Stimulated activated naive CD4-positive, alpha-beta T cell (primary cell): ENCODE data around the gene PSMB4.
"Not testable (repeated sequence)": the region's sequence is repeated elsewhere in the genome, so short reads cannot be mapped to it uniquely, and the experiment has no call there.

Experiments used
- DNase-seq, 6 experiments: peaks; one replicate each; lab custom pipeline; 2025; lab: John Stamatoyannopoulos, UW

The PSMB4 gene

DNA sequence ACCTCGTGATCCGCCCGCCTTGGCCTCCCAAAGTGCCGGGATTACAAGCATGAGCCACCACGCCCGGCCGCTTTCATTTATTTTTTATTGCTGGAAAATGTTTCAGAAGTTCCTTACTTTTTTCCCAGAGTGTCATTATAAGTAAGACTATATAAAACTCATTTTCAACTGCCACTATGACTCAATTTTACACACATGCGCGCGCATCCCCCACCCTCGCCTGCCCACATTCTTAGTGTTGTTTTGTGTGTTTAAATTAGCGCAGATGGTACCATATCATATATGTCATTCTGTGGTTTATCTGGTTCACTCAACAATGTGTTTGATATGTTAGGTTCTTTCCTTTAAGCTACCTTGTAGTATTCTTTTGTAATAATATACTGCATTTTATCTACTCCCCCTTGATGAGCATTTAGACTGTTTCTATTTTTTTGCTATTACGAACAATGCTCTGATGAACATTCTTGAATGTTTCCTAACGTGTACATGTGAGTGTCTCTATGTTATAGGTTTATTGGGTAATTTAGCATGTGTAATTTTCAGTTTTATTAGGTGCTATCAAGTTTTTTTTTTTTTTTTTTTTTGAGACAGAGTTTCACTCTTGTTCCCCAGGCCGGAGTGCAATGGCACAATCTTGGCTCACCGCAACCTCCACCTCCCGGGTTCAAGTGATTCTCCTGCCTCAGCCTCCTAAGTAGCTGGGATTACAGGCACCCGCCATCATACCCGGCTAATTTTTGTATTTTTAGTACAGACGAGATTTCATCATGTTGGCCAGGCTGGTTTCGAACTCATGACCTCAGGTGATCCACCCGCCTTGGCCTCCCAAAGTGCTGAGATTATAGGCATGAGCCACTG lies 8.9 kb upstream of the PSMB4 start:
- not testable (repeated sequence) for DNase-seq

DNA sequence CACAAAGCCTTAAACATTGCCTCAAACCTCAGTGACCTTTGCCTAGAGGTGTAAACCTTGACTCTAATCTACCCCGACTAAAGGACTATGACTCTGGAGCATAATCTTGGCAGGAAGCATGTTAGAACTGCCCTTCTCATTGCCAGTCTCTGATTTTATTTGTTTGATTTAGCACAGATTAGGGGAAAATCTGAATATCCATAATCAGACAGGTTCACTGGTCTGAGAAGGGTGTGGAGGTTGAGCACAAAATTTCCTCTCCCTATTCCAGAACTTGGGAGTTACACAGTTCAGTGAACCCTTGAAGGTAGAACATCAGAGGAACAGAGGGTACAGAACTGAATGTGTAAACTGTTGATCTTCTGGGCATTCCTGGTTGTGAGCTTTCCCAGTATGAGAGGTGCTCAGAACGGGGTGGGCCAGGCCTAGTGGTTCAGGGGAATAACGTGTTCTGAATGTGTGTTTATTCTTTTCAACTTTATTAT lies 8.3 kb upstream of the PSMB4 start:
- DNase-seq = no peak

DNA sequence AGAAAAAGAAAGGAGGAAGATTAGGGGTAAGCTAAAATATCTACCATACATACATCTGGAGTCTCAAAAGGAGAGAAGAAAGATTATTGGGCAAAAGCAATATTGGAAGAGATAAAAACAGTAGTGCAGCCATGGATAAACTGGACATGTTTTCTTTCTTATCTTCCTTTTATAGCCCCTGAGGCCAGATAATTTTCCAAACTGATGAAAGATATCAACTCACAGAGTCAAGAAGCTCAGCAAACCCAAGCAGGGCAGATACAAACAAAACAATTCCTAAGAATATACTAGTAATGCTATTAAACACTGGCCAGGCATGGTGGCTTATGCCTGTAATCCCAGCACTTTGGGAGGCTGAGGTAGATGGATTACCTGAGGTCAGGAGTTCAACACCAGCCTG lies 5.8 kb upstream of the PSMB4 start:
- DNase-seq = no peak

DNA sequence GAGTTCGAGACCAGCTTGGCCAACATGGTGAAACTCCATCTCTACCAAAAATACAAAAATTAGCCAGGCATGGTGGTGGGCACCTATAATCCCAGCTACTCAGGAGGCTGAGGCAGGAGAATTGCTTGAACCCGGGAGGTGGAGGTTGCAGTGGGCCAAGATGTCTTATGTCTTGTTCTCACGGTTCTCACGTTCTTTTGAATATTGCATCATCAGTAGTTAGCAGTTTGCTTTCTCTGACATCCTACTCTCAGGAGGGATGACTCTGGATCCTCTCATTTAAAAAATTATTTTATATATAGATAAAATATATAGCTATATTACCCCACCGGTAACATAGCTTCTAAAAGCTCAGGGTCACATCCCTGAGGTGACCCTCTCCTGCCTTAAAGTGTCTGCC lies 3.1 kb upstream of the PSMB4 start:
- not testable (repeated sequence) for DNase-seq

DNA sequence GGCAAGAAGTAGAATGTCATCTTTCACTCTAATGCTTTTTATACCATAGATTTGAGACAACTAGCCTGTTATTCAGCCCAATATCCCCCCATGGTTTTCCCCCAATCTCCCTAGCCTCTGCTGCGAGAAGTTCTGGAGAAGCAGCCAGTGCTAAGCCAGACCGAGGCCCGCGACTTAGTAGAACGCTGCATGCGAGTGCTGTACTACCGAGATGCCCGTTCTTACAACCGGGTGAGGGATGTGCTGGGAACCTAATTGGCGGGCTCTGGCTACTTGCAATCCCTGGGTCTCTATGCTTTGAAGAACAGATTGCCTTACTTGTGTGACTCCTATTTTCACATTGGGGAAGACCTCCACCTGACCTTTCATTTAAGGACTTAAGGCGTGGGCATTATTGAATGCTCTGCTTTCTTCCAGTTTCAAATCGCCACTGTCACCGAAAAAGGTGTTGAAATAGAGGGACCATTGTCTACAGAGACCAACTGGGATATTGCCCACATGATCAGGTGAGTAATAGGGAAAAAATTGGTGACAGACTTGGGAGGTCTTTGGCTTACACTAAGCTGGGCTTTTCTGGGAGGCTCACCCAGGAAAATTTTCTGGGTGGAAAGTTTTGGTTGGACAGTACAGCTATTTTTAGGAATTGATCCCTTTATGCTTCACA lies 1.9 kb downstream of the PSMB4 start:
- no peak for DNase-seq

DNA sequence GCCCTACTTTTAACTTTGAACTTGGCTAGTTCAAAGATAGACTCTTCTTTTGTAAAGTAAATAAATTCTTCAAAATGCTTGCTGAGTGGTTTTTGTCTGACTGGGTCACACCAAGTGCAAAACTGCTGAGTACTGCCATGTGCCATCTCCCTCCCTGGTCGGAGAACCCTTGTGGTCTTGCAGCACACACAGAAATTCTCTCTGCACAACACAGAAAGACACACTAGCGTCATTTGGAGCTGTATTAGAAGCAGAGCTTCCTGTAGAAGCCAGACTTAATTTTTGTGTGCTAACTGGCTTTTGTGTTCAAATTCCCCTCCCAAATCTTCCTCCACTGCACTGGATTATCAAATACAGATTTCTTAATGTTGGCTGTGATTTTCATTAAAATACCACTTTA lies 2.5 kb downstream of the PSMB4 start:
- no peak for DNase-seq

DNA sequence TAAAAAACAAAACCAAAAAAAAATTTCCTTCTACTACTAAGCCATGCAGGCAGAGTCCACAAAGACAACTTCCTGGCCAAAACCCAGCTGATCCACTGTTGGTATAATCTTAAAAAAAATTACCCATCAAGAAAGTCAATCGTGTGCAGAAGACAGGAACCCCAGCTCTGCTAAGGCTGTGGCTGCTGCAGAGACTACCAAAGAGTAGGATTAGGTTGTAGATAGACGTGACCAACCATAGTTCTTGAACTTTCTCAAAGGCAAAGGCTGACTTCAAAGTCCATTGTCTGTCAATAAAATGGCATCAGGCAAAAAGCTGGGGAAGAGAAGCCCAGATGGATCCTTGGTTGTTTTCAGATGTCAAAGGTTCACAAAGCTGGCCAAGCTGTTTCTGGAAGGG lies 3.4 kb downstream of the PSMB4 start:
- no peak for DNase-seq

DNA sequence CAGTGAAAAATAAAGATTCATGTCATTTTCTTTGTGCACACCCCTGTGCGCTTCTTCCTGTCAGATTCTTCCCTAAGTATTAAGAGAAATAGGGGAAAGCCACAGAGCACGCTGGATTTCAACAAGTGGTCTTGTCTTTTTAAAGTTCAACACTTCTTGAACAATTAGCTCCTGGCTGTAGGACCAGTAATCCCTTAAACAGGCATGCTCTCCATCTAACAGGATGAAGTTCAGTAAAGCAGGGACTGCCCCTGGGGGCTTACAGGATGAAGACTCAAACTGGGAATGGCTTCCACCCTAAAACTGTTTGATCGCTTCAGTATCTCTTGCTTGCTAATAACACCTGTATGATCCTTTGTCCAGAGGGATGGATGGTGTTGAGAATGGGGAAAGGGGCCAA lies 4.2 kb downstream of the PSMB4 start:
- DNase-seq = no peak

DNA sequence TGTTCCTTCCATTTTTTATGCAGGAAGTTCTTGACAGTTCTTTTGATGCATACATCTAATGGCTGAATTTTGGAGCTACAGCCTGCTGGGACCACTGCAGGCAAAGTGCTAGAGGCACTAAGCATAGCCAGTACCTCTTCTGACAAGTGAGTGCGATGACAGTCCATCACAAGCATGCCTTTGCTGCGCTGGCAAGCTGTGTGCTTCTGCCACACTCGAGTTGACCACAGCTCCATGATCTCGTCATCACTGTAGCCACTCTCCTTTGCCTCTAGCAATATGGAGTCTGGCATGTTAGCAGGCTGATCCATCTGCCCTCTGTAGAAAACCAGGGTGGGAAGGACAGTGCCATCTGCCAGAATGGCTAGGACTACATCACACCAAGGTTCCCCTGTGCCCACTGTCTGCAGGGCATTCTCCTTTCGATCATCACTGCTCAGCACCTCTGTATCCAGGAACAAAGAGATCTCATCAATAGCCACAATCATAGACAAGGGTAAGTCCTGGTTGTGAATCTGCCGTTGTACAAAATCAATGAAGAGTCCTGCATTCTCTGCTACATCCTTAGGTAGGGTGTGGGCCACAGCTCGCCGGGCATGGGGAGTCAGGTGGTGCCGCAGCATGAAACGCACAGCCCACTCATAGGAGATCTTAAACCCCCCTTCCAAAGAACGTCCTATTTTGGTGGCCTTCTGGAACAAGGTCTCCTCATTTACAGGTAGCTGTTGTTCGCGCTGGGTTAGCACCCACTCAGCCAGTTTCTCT lies 6.0 kb downstream of the PSMB4 start:
- DNase-seq = no peak

DNA sequence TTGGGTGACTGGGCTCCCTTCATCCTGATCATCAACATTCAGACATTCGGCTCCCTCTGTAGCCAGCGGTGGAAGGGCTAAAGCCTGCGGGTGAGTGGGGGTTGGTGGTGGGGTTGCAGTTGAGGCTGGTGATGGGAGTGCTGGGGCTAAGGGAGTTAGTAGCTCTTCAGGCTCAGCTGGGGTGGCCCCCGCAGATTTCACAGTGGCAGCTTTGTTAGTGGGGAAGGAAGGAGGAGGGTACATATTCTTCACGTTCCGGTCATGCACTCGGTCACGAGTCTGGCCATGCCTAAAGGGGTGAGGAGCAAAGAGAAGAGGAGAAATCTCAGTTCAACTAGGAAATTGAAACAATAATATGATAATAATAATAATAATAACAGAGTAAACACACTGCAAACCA lies 6.8 kb downstream of the PSMB4 start:
- no peak for DNase-seq

DNA sequence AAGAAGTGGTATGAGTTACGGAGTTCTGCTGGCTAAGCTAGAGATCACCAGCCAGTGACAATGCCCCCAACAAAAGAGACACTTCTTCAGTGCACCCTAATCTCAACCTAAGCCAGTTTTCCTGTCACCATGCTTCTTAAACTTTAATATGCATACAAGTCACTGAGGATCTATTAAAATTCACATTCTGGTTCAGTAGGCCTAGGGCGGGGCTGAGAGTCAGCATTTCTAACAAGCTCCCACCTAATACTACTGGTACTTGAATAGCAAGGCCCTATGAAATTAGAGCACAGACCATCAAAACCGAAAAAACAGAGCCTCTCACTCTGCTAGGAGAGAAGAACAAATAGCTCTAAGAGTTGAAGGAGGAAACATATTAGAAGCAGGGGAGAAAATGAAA lies 7.9 kb downstream of the PSMB4 start:
- no peak for DNase-seq

DNA sequence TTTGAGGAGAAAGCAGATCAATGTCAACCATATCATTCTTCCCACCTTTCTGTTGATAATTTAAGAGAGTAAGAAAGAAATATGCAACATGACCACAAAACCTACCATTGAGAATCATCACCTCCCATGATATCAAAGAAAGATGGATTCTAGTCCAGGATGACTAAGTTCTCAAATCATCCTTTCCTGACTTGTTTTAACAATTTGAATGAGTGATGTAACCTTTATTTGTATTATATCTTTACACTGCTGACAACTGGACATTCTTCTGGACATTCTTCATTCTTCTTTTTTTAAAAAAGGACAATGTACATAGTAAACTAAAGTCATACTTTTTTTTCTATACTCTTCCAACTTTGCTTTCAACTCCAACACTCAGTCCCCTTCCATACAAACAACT lies 9.5 kb downstream of the PSMB4 start:
- no peak for DNase-seq

DNA sequence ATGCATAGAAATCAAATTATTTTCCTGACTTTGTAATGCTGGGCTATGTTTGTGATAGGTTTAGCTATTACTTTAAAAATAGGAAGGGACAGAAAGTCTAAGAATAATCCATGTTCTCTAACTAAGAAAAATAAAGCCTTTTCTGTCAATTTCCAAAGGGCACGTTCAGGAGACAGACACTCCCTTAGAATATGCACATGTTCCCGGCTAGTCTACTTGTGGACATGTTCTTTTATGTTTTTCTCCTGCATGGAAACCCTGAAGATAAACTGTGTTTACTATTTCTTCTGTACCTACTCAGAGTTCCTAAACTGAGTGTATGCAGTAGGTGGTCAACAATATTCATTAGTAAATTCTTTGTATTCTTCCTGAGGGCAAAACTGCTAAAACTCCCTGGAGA lies 12.5 kb downstream of the PSMB4 start:
- no peak for DNase-seq

DNA sequence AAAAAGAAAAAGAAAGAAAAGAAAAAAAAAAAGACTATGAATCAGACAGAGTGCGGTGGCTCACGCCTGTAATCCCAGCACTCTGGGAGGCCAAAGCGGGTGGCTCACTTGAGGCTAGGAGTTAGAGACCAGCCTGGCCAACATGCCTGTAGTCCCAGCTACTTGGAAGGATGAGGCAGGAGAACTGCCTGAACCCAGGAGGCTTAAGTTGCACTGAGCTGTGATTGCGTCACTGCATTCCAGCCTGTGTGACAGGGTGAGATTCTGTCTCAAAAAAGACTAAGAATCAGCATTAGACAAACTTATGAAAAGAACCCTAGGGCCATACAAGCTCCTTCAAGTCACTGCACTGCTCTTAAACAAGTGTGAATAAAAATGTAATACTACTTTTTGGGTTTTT lies 16.9 kb downstream of the PSMB4 start:
- no peak for DNase-seq

DNA sequence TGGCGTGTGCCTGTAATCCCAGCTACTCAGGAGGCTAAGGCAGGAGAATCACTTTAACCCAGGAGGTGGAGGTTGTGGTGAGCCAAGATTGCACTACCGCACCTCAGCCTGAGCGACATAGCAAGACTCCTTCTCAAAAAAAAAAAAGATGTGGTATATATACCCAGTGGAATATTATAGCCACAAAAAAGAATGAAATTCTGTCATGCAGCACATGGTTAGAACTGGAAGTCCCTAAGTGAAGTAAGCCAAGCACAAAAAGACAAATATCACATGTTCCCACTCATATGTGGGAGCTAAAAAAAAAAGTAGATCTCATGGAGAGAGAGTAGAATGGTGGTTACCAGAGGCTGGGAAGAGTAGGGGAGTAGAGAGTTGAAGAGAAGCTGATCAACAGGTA lies 18.7 kb downstream of the PSMB4 start:
- no peak for DNase-seq

DNA sequence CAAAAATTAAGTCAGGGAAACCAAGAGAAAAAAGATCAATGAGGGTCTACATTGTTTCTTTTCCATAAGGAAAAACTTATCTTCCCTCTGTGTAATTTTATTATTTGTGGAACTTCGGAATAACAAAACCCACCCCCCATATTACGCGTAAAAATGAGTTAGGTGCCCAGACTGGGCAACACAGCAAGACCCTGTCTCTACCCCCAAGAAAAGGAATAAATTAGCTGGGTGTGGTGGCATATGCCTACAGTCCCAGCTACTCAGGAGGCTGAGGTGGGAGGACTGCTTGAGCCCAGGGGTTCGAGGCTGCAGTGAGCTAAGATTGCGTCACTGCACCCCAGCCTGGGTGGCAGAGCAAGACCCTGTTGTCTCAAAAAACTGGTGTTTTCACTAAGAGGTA lies 20.4 kb downstream of the PSMB4 start:
- DNase-seq = no peak

DNA sequence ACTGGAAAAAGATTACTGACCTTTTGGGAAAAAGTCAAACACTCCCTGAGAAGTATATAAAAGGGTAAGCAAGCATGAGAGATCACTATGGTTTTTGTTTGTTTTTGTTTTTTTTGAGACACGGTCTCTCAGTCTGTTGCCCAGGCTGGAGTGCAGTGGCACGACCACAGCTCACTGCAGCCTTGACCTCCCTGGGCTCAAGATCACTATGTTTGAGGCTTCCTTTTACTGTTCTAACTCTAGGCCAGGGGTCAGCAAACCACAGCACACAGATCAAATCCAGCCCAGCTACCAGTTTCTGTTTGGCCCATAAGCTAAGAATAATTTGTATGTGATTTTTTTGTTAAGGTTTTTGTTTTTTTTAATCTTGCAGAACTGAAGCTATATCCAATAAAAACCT lies 25.7 kb downstream of the PSMB4 start:
- DNase-seq = no peak

DNA sequence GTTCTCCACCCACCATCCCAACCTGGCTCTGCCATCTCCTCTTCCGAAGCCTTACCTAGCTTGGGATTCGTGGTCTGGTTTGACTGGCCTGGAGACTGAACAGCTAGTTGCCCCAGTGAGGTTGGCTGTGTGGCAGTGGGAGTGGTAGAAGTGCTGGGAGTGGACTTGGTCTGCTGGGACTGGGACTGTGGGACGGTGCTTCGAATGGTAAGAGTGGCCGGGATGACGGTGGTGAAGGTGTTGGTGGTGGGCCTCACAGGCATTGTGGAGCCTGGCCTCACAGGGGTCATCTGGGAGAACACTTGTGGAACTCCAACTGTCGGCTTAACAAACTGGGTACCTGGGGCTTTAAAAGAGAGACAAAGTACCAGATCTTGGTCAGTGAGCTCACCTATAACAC lies 28.7 kb downstream of the PSMB4 start:
- no peak for DNase-seq

DNA sequence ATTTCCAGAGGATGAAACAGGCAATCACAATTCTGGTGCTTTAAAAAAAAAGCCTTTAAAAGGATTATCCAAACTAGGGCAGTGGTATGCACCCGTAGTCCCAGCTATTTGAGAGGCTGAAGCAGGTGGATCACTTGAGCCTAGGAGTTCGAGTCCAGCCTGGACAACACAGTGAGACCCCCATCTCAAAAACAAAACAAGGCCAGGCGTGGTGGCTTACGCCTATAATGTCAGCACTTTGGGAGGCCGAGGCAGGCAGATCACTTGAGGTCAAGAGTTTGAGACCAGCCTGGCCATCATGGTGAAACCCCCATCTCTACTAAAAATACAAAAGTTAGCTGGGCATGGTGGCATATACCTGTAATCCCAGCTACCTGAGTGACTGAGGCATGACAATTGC lies 34.5 kb downstream of the PSMB4 start:
- not testable (repeated sequence) for DNase-seq

DNA sequence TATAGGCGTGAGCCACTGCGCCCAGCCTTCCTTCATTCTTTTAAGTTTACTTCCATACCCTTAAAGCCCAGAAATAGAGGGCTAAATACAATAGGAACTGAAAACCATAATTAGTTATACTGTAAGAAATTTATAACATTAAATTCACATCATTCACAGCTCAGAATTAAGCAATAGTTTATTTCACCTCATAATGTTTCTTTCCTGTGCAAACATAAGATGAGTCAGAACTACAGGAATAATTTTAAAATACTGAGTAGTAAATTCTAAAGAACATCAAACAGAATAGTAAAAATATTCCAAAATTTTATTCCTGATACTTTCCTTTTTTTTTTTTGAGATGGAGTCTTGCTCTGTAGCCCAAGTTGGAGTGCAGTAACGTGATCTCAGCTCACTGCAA lies 35.8 kb downstream of the PSMB4 start:
- DNase-seq = no peak

DNA sequence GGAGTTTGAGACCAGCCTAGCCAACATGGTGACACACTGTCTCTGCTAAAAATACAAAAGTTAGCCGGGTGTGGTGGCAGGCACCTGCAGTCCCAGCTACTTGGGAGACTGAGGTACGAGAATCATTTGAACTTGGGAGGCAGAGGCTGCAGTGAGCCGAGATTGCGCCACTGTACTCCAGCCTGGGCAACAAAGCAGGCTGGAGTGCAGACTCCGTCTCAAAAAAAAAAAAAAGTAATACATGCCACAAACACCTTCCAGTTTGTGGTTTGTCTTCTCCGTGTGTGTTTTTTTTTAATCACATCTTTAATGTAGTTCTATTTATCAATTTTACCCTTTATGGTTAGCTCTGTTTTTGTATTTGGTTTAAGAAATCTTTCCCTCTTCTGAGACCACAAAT lies 37.6 kb downstream of the PSMB4 start:
- DNase-seq = no peak

DNA sequence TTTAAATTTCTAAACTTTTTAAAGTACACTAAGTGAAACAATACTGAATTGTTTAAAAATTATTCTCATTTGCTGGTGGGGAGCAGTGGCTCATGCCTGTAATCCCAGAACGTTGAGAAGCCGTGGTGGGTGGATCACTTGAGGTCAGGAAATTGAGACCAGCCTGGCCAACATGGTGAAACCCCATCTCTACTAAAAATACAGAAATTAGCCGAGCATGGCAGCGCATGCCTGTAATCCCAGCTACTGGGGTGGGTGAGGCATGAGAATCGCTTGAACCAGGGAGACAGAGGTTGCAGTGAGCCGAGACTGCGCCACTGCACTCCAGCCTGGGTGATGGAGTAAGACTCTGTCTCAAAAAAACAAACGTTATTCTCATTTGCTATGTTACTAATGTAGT lies 38.0 kb downstream of the PSMB4 start:
- not testable (repeated sequence) for DNase-seq
